GM19395 (cell line): ENCODE results near the gene AFAP1.

Experiments used
- ATAC-seq: cut with Tn5 transposase; IDR thresholded peaks from one replicate; pipeline ENCODE4 v1.9.1; 2021; ENCODE audit warnings: mild to moderate bottlenecking, moderate library complexity; ENCODE audit not compliant: unreplicated experiment

AFAP1 gene

GRCh38 chr4:7970361-7970946 lies 30.8 kb upstream of the AFAP1 start:
- peak; percentile 27 for ATAC-seq

- ATAC-seq = no peak
Observed at GRCh38 chr4:7968262-7968896, 28.7 kb upstream of the AFAP1 start.

- no peak for ATAC-seq
Observed at GRCh38 chr4:7967501-7968261, 28.0 kb upstream of the AFAP1 start.

GRCh38 chr4:7967063-7967440 lies 27.4 kb upstream of the AFAP1 start:
- ATAC-seq = no peak

- ATAC-seq = no peak
Observed at GRCh38 chr4:7966281-7967062, 26.8 kb upstream of the AFAP1 start.

- ATAC-seq = no peak
Observed at GRCh38 chr4:7964890-7965662, 25.4 kb upstream of the AFAP1 start.

GRCh38 chr4:7964459-7964858 lies 24.8 kb upstream of the AFAP1 start:
- no peak for ATAC-seq

GRCh38 chr4:7963691-7964090 lies 24.0 kb upstream of the AFAP1 start:
- ATAC-seq = no peak

- ATAC-seq = no peak
Observed at GRCh38 chr4:7962609-7963508, 23.2 kb upstream of the AFAP1 start.

GRCh38 chr4:7960790-7961655 lies 21.4 kb upstream of the AFAP1 start:
- peak; percentile 70 for ATAC-seq

GRCh38 chr4:7960017-7960789 lies 20.5 kb upstream of the AFAP1 start:
- no peak for ATAC-seq

GRCh38 chr4:7959078-7959477 lies 19.4 kb upstream of the AFAP1 start:
- ATAC-seq = no peak

- no peak for ATAC-seq
Observed at GRCh38 chr4:7956934-7957656, 17.4 kb upstream of the AFAP1 start.

- ATAC-seq = no peak
Observed at GRCh38 chr4:7956270-7956808, 16.7 kb upstream of the AFAP1 start.

- ATAC-seq = no peak
Observed at GRCh38 chr4:7955393-7955792, 15.7 kb upstream of the AFAP1 start.

- ATAC-seq = no peak
Observed at GRCh38 chr4:7952615-7953014, 13.0 kb upstream of the AFAP1 start.
